Measurements from ENCODE around the gene HCRT.

HCRT gene

GRCh38 chr17:42136654-42137051 lies 48.6 kb downstream of the HCRT start:
- no peak for DNase-seq

GRCh38 chr17:42135664-42136653 lies 49.3 kb downstream of the HCRT start:
- peak; percentile 13 for DNase-seq

- DNase-seq = no peak
Observed at GRCh38 chr17:42135151-42135550, 50.1 kb downstream of the HCRT start.
